ENCODE data around the gene SRPRA. TPM values are rescaled to one million over a fixed set of nuclear protein-coding genes. Genes with fewer than 3 reads are reported as not detected.

Gene SRPRA
- total RNA-seq, 1 donor from 2014 or later: 54.8 TPM

GRCh38 chr11:126303623-126304456 lies 35.1 kb upstream of the SRPRA start, which contains the start of gene DCPS:
Gene DCPS (plus strand): TSS chr11:126304060. CDS start chr11:126304081, 21 bp downstream.
- peak within 1 kb of the TSS; percentile 73 for H3K4me3 ChIP-seq (ENCODE audit: low read depth, low read length)
- TF ChIP-seq CTCF (conservative IDR thresholded peaks at IDR 0.05; ENCODE audit: low read depth, low read length): no peak
- no peak for DNase-seq (ENCODE audit: low read depth)

GRCh38 chr11:126297004-126297403 lies 28.3 kb upstream of the SRPRA start:
- no peak overlapping the region for H3K4me3 ChIP-seq (ENCODE audit: low read depth, low read length)
- DNase-seq (ENCODE audit: low read depth): no peak

GRCh38 chr11:126293726-126294125 lies 25.0 kb upstream of the SRPRA start:
- no peak for DNase-seq (ENCODE audit: low read depth)
- TF ChIP-seq CTCF (conservative IDR thresholded peaks at IDR 0.05; ENCODE audit: low read depth, low read length): no peak
- H3K4me3 ChIP-seq (ENCODE audit: low read depth, low read length): no peak overlapping the region

More at GRCh38 chr11:126297004-126297403, 28.3 kb upstream of the SRPRA start:
- no peak for TF ChIP-seq CTCF (conservative IDR thresholded peaks at IDR 0.05; ENCODE audit: low read depth, low read length)

GRCh38 chr11:126290887-126291286 lies 22.2 kb upstream of the SRPRA start:
- no peak overlapping the region for H3K4me3 ChIP-seq (ENCODE audit: low read depth, low read length)
- TF ChIP-seq CTCF (conservative IDR thresholded peaks at IDR 0.05; ENCODE audit: low read depth, low read length): no peak
- DNase-seq (ENCODE audit: low read depth): no peak

- no peak overlapping the region for H3K4me3 ChIP-seq (ENCODE audit: low read depth, low read length)
- TF ChIP-seq CTCF (conservative IDR thresholded peaks at IDR 0.05; ENCODE audit: low read depth, low read length): no peak
- DNase-seq (ENCODE audit: low read depth): no peak
Measured at GRCh38 chr11:126288237-126288636, 19.5 kb upstream of the SRPRA start.

- H3K4me3 ChIP-seq (ENCODE audit: low read depth, low read length): no peak overlapping the region
- no peak for TF ChIP-seq CTCF (conservative IDR thresholded peaks at IDR 0.05; ENCODE audit: low read depth, low read length)
Measured at GRCh38 chr11:126284829-126285228, 16.1 kb upstream of the SRPRA start.

More at GRCh38 chr11:126284829-126285228, 16.1 kb upstream of the SRPRA start:
- peak; percentile 67 for DNase-seq (ENCODE audit: low read depth)

Data from epithelial cell of proximal tubule (primary cell).